GM23338 (cell line): Measurements from ENCODE around the gene UNC5A.

Experiments used
- EZH2 ChIP-seq: fragments of 200-600 bp; sonication (generic); IDR thresholded peaks from one replicate; pipeline ENCODE4 v1.8.0; 2017; ENCODE audit warnings: antibody characterized with exemption, mild to moderate bottlenecking, low read depth; ENCODE audit not compliant: unreplicated experiment
- JUNB ChIP-seq: IDR thresholded peaks from one replicate; pipeline ENCODE4 v1.6.1; 2016; ENCODE audit warnings: antibody characterized with exemption; ENCODE audit not compliant: unreplicated experiment
- NANOG ChIP-seq: IDR thresholded peaks from 2 replicates; pipeline ENCODE4 v1.6.1; 2016; ENCODE audit warnings: antibody characterized with exemption, borderline replicate concordance
- POLR2AphosphoS5 ChIP-seq: IDR thresholded peaks from 2 replicates; pipeline ENCODE4 v1.6.1; 2016; ENCODE audit warnings: antibody characterized with exemption, low read depth
- ZNF114 ChIP-seq: fragments of 250-450 bp; sonication (Bioruptor Pico); IDR thresholded peaks from 2 replicates; pipeline ENCODE4 v1.5.0; 2020; ENCODE audit warnings: mild to moderate bottlenecking, moderate library complexity
- ZNF331 ChIP-seq: fragments of 250-450 bp; sonication (Bioruptor Pico); IDR thresholded peaks from 2 replicates; pipeline ENCODE4 v1.5.0; 2020; ENCODE audit warnings: low read depth, mild to moderate bottlenecking, moderate library complexity
- TF ChIP-seq, protein P1 (sequence below), 2 experiments: fragments of 200-600 bp in 1 of 2; sonication (generic) in 1 of 2; conservative IDR thresholded peaks; 2 replicates each; pipeline versions ENCODE4 v1.5.1 to v1.6.1; 2016 to 2017; ENCODE audit warnings: antibody characterized with exemption in 2 of 2, low read depth in 2 of 2, mild to moderate bottlenecking in 2 of 2, moderate library complexity in 1 of 2
- TF ChIP-seq, protein P2 (sequence below): IDR thresholded peaks from one replicate; pipeline ENCODE4 v1.6.1; 2018; ENCODE audit warnings: antibody characterized with exemption; ENCODE audit not compliant: unreplicated experiment

GRCh38 chr5:176844706-176845391, 34.5 kb downstream of the UNC5A start:
- TF ChIP-seq, protein P1, sequence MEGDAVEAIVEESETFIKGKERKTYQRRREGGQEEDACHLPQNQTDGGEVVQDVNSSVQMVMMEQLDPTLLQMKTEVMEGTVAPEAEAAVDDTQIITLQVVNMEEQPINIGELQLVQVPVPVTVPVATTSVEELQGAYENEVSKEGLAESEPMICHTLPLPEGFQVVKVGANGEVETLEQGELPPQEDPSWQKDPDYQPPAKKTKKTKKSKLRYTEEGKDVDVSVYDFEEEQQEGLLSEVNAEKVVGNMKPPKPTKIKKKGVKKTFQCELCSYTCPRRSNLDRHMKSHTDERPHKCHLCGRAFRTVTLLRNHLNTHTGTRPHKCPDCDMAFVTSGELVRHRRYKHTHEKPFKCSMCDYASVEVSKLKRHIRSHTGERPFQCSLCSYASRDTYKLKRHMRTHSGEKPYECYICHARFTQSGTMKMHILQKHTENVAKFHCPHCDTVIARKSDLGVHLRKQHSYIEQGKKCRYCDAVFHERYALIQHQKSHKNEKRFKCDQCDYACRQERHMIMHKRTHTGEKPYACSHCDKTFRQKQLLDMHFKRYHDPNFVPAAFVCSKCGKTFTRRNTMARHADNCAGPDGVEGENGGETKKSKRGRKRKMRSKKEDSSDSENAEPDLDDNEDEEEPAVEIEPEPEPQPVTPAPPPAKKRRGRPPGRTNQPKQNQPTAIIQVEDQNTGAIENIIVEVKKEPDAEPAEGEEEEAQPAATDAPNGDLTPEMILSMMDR (conservative IDR thresholded peaks at IDR 0.05; ENCODE audit: low read depth in 2 of 2): no peak
- TF ChIP-seq, protein P2, sequence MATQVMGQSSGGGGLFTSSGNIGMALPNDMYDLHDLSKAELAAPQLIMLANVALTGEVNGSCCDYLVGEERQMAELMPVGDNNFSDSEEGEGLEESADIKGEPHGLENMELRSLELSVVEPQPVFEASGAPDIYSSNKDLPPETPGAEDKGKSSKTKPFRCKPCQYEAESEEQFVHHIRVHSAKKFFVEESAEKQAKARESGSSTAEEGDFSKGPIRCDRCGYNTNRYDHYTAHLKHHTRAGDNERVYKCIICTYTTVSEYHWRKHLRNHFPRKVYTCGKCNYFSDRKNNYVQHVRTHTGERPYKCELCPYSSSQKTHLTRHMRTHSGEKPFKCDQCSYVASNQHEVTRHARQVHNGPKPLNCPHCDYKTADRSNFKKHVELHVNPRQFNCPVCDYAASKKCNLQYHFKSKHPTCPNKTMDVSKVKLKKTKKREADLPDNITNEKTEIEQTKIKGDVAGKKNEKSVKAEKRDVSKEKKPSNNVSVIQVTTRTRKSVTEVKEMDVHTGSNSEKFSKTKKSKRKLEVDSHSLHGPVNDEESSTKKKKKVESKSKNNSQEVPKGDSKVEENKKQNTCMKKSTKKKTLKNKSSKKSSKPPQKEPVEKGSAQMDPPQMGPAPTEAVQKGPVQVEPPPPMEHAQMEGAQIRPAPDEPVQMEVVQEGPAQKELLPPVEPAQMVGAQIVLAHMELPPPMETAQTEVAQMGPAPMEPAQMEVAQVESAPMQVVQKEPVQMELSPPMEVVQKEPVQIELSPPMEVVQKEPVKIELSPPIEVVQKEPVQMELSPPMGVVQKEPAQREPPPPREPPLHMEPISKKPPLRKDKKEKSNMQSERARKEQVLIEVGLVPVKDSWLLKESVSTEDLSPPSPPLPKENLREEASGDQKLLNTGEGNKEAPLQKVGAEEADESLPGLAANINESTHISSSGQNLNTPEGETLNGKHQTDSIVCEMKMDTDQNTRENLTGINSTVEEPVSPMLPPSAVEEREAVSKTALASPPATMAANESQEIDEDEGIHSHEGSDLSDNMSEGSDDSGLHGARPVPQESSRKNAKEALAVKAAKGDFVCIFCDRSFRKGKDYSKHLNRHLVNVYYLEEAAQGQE: no peak
- TF ChIP-seq EZH2: no peak
- TF ChIP-seq POLR2AphosphoS5: no peak
- TF ChIP-seq ZNF331 (CRISPR knock-in tag): no peak
- TF ChIP-seq ZNF114 (CRISPR knock-in tag): no peak
- no peak for TF ChIP-seq NANOG
- no peak for TF ChIP-seq JUNB
